ENCODE data around the gene RGS3. TPM values are rescaled to one million over a fixed set of nuclear protein-coding genes. Genes with fewer than 3 reads are reported as not detected.

The RGS3 gene
- total and polyA plus RNA-seq, 4 donors = 33.5 to 54.9 (median 40.9) TPM

DNA sequence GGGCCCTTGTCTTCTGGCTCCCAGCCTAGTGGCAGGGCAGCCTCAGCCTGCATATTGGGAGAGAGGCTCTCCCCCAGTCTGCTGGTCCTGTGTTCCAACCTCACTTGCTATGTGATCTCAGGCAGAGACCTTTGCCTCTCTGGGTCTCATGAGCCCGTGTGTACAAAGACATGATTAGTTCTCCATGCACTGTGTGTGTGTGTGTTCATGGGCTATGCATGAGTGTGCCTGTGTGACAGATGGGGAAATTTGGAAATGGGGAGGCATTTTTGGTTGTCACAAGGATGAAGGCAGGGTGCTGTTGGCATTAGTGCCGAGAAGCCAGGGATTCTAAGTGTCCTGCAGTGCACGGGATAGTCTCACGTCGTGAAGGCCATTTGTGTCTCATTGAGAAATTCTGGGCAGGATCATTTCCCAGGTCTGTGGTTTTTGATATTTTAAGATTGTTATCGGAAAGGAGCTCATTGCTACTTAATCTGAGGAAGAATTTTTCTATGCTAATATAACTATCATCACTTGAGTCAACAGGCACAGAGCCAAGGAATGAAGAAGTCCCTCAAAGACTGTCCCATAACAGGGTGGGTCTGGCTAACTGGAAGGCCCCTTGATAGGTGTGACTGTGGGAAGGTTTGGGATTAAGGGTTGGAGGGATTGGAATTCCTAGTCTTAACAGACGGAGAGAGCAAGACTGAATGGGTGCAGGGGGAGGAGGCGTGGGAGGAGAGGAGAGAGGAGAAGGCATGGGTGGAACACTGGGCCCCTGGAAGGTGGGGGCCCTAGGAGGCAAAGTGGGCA, 168.5 kb downstream of the RGS3 start:
- H3K36me3 ChIP-seq (ENCODE audit: control insufficient read depth, insufficient read depth, low read length) = no peaks in the 10 kb centered on the region
- peaks cover 14% of the 10 kb centered on the region for H3K27me3 ChIP-seq (ENCODE audit: control insufficient read depth, insufficient read depth, low read length)
- DNase-seq (ENCODE audit: low read depth in 4 of 6, low spot score in 6 of 6) = no peak
- H3K27ac ChIP-seq (ENCODE audit: low read depth, low read length) = no peak overlapping the region
- no peaks in the 10 kb centered on the region for H3K4me1 ChIP-seq (ENCODE audit: control insufficient read depth, insufficient read depth, low read length)
- WGBS (ENCODE audit: insufficient coverage) = 76% methylated on average over 7 of the region's 8 CpGs
- no peak overlapping the region for H3K4me3 ChIP-seq (ENCODE audit: low read depth, low read length)
- H3K9me3 ChIP-seq (ENCODE audit: control insufficient read depth, insufficient read depth, low read length) = no peaks in the 10 kb centered on the region

DNA sequence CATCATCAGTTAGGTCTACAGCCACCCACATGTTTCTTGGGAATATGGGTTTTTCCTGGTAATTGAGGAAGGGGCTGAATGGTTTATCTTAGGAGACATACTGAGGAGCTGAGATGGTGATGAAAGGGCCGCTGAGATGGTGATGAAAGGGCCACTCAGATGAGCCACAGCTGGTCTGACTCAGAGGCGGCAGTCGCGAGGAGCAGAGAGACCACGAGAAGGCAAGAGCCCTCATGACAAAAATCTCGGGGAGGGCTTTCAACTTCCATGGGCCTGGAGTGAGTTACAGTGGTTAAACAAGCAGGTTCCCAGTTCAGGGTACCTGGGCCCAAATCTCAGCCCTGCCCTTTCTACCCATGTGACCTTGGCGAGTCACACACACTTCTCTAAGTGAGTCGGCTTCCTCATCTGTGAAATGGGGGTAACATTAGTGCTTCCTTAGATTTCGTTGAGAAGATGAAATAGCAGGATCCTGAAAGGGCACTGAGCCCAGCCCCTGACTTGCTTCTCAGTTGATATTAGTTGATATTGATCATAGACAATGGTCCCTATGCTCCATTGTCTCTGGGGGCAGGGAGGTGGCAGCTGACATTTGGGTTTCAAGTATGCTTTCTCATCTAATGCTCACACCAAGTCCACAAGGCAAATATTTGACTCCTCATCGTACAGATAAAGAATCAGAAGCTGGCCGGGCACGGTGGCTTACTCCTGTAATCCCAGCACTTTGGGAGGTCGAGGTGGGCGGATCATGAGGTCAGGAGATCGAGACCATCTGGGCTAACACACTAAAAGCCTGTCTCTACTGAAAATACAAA, 169.5 kb downstream of the RGS3 start:
- no peak for DNase-seq (ENCODE audit: low read depth in 4 of 6, low spot score in 6 of 6)
- WGBS (ENCODE audit: insufficient coverage) = 84% methylated on average over 11 of the region's 15 CpGs

GRCh38 chr9:113633782-113634595, 170.5 kb downstream of the RGS3 start:
- DNase-seq (ENCODE audit: low read depth in 4 of 6, low spot score in 6 of 6) = no peak
- Histone ChIP-seq H3K36me3 (ENCODE audit: control insufficient read depth, insufficient read depth, low read length) (no peaks in the 10 kb centered on the region), H3K9me3 (ENCODE audit: control insufficient read depth, insufficient read depth, low read length) (no peaks in the 10 kb centered on the region), H3K4me1 (ENCODE audit: control insufficient read depth, insufficient read depth, low read length) (no peaks in the 10 kb centered on the region), H3K27me3 (ENCODE audit: control insufficient read depth, insufficient read depth, low read length) (peaks cover 13% of the 10 kb centered on the region), H3K27ac (ENCODE audit: low read depth, low read length) (no peak overlapping the region), H3K4me3 (ENCODE audit: low read depth, low read length) (no peak overlapping the region)
- 60% methylated on average over 4 of the region's 11 CpGs for WGBS (ENCODE audit: insufficient coverage)

More for the DNA sequence above, 169.5 kb downstream of the RGS3 start:
- Histone ChIP-seq H3K27me3 (ENCODE audit: control insufficient read depth, insufficient read depth, low read length) (peaks cover 16% of the 10 kb centered on the region), H3K9me3 (ENCODE audit: control insufficient read depth, insufficient read depth, low read length) (no peaks in the 10 kb centered on the region), H3K4me1 (ENCODE audit: control insufficient read depth, insufficient read depth, low read length) (no peaks in the 10 kb centered on the region), H3K36me3 (ENCODE audit: control insufficient read depth, insufficient read depth, low read length) (no peaks in the 10 kb centered on the region), H3K4me3 (ENCODE audit: low read depth, low read length) (no peak overlapping the region), H3K27ac (ENCODE audit: low read depth, low read length) (no peak overlapping the region)

DNA sequence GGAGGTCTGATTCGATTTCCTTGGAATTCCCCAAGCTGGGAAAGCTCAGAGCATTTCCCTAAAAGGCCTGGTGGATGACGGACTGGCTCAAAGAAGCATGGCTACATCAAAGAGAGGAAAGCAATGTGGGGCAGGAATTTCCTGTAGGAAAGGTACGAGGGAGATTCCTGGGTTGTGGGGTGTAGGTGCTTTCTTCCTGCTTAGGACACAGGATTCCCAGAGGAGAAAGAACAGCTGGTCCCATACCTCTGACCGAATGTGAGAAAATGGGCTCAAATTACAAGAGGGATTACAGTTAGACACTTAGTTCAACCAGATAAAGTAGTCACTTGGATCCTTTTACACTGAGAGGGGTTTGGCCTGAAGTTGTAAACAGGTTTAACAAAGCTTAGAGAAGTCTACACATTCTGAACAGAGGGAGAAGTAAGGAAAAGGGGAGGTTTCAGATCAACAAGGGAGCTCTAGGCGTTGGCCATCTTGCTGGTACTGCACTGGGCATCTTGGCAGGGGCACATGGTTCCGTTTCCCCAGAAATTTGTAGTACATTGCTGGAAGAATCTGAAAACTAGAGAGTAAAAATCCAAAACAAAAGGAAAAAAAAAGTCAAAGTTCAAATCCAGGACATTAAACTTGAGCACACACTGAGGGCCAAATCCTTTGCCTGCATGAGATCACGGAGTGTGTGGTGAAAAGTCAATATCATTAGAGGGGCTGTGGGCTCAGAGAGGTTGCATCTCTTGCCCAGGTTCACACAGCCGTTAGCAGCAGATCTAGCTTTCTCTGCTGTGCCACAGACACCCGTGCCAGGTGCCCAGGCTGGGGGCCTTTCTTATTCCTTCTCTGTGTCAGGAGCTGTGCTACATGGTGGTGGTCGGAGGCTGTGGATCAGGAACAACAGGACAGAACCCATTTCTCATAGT, 171.3 kb downstream of the RGS3 start:
- H3K36me3 ChIP-seq (ENCODE audit: control insufficient read depth, insufficient read depth, low read length) = no peaks in the 10 kb centered on the region
- H3K4me1 ChIP-seq (ENCODE audit: control insufficient read depth, insufficient read depth, low read length) = no peaks in the 10 kb centered on the region
- peaks cover 13% of the 10 kb centered on the region for H3K27me3 ChIP-seq (ENCODE audit: control insufficient read depth, insufficient read depth, low read length)
- no peaks in the 10 kb centered on the region for H3K9me3 ChIP-seq (ENCODE audit: control insufficient read depth, insufficient read depth, low read length)
- 72% methylated on average over 7 of the region's 10 CpGs for WGBS (ENCODE audit: insufficient coverage)
- no peak for DNase-seq (ENCODE audit: low read depth in 4 of 6, low spot score in 6 of 6)
- H3K27ac ChIP-seq (ENCODE audit: low read depth, low read length) = no peak overlapping the region
- no peak overlapping the region for H3K4me3 ChIP-seq (ENCODE audit: low read depth, low read length)

DNA sequence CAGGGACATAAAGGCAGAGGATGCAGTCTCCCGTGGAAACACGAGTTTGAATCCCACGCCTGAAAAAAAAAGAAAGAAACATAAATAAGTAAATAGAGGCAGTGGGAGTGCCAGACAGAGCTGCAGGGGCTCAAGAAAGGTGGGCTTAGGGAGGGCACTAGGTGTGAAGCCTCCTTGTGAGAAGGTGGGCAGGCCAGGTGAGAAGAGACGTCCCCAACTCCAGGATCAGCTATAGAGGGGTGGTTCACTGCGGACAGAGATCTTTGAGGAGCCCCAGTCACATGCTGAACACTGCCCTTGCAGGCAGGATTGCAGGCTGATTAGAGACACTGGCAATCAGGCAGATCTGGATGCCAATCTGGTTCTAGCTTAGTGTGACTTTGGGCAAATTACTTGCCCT, 172.1 kb downstream of the RGS3 start:
- no peaks in the 10 kb centered on the region for H3K4me1 ChIP-seq (ENCODE audit: control insufficient read depth, insufficient read depth, low read length)
- H3K4me3 ChIP-seq (ENCODE audit: low read depth, low read length) = no peak overlapping the region
- H3K27me3 ChIP-seq (ENCODE audit: control insufficient read depth, insufficient read depth, low read length) = peaks cover 13% of the 10 kb centered on the region
- no peak overlapping the region for H3K27ac ChIP-seq (ENCODE audit: low read depth, low read length)
- H3K9me3 ChIP-seq (ENCODE audit: control insufficient read depth, insufficient read depth, low read length) = no peaks in the 10 kb centered on the region
- no peaks in the 10 kb centered on the region for H3K36me3 ChIP-seq (ENCODE audit: control insufficient read depth, insufficient read depth, low read length)
- DNase-seq (ENCODE audit: low read depth in 4 of 6, low spot score in 6 of 6) = no peak
- 76% methylated on average over 5 of the region's 5 CpGs for WGBS (ENCODE audit: insufficient coverage)

- Histone ChIP-seq H3K4me1 (ENCODE audit: control insufficient read depth, insufficient read depth, low read length) (no peaks in the 10 kb centered on the region), H3K27me3 (ENCODE audit: control insufficient read depth, insufficient read depth, low read length) (peaks cover 13% of the 10 kb centered on the region), H3K4me3 (ENCODE audit: low read depth, low read length) (no peak overlapping the region), H3K9me3 (ENCODE audit: control insufficient read depth, insufficient read depth, low read length) (no peaks in the 10 kb centered on the region), H3K36me3 (ENCODE audit: control insufficient read depth, insufficient read depth, low read length) (no peaks in the 10 kb centered on the region), H3K27ac (ENCODE audit: low read depth, low read length) (no peak overlapping the region)
- 78% methylated on average over 8 of the region's 10 CpGs for WGBS (ENCODE audit: insufficient coverage)
- no peak for DNase-seq (ENCODE audit: low read depth in 4 of 6, low spot score in 6 of 6)
Measured at GRCh38 chr9:113636165-113636564, 172.6 kb downstream of the RGS3 start.

GRCh38 chr9:113636693-113637092, 173.2 kb downstream of the RGS3 start:
- DNase-seq (ENCODE audit: low read depth in 4 of 6, low spot score in 6 of 6) = no peak

GRCh38 chr9:113638490-113638889, 175.0 kb downstream of the RGS3 start:
- Histone ChIP-seq H3K9me3 (ENCODE audit: control insufficient read depth, insufficient read depth, low read length) (no peaks in the 10 kb centered on the region), H3K4me1 (ENCODE audit: control insufficient read depth, insufficient read depth, low read length) (no peaks in the 10 kb centered on the region), H3K27ac (ENCODE audit: low read depth, low read length) (no peak overlapping the region), H3K27me3 (ENCODE audit: control insufficient read depth, insufficient read depth, low read length) (peaks cover 8% of the 10 kb centered on the region), H3K36me3 (ENCODE audit: control insufficient read depth, insufficient read depth, low read length) (no peaks in the 10 kb centered on the region), H3K4me3 (ENCODE audit: low read depth, low read length) (no peak overlapping the region)
- no peak for DNase-seq (ENCODE audit: low read depth in 4 of 6, low spot score in 6 of 6)
- 54% methylated on average over 3 of the region's 7 CpGs for WGBS (ENCODE audit: insufficient coverage)

More at GRCh38 chr9:113636693-113637092, 173.2 kb downstream of the RGS3 start:
- WGBS (ENCODE audit: insufficient coverage) = 91% methylated on average over 4 of the region's 6 CpGs
- no peaks in the 10 kb centered on the region for H3K36me3 ChIP-seq (ENCODE audit: control insufficient read depth, insufficient read depth, low read length)
- H3K9me3 ChIP-seq (ENCODE audit: control insufficient read depth, insufficient read depth, low read length) = no peaks in the 10 kb centered on the region
- no peak overlapping the region for H3K27ac ChIP-seq (ENCODE audit: low read depth, low read length)
- no peak overlapping the region for H3K4me3 ChIP-seq (ENCODE audit: low read depth, low read length)
- H3K27me3 ChIP-seq (ENCODE audit: control insufficient read depth, insufficient read depth, low read length) = peaks cover 13% of the 10 kb centered on the region
- no peaks in the 10 kb centered on the region for H3K4me1 ChIP-seq (ENCODE audit: control insufficient read depth, insufficient read depth, low read length)
